Subcutaneous abdominal adipose tissue (tissue), 5 donors: ENCODE measurements around the gene ENKUR.

Source experiments
- H3K27ac ChIP-seq: one replicate; pipeline ENCODE4 v1.7.0; 2013; ENCODE audit warnings: low read depth, mild to moderate bottlenecking, inconsistent platforms, low read length, moderate library complexity
- H3K27me3 ChIP-seq, 5 donors: one replicate each; pipeline ENCODE4 v1.7.0; 2013; ENCODE audit warnings: low read length in 5 of 5, inconsistent platforms in 1 of 5; ENCODE audit not compliant: control insufficient read depth in 5 of 5, insufficient read depth in 4 of 5
- H3K36me3 ChIP-seq, 5 donors: one replicate each; pipeline ENCODE4 v1.7.0; 2013; ENCODE audit warnings: low read length in 5 of 5; ENCODE audit not compliant: control insufficient read depth in 5 of 5, insufficient read depth in 5 of 5
- H3K4me1 ChIP-seq, 5 donors: one replicate each; pipeline ENCODE4 v1.7.0; 2013; ENCODE audit warnings: low read length in 5 of 5, mild to moderate bottlenecking in 3 of 5, moderate library complexity in 1 of 5; ENCODE audit not compliant: control insufficient read depth in 5 of 5, insufficient read depth in 5 of 5
- H3K4me3 ChIP-seq, 5 donors: one replicate each; pipeline ENCODE4 v1.7.0; 2013; ENCODE audit warnings: low read length in 5 of 5, low read depth in 1 of 5
- H3K9ac ChIP-seq, 5 donors: one replicate each; pipeline ENCODE4 v1.7.0; 2013; ENCODE audit warnings: low read length in 5 of 5, mild to moderate bottlenecking in 4 of 5, moderate library complexity in 3 of 5
- H3K9me3 ChIP-seq, 5 donors: one replicate each; pipeline ENCODE4 v1.7.0; 2013; ENCODE audit warnings: low read length in 5 of 5; ENCODE audit not compliant: control insufficient read depth in 5 of 5
- donor health status: healthy.
- donor health status: healthy.
- donor health status: healthy.
- donor health status: healthy.
- donor health status: healthy.

Gene ENKUR

DNA sequence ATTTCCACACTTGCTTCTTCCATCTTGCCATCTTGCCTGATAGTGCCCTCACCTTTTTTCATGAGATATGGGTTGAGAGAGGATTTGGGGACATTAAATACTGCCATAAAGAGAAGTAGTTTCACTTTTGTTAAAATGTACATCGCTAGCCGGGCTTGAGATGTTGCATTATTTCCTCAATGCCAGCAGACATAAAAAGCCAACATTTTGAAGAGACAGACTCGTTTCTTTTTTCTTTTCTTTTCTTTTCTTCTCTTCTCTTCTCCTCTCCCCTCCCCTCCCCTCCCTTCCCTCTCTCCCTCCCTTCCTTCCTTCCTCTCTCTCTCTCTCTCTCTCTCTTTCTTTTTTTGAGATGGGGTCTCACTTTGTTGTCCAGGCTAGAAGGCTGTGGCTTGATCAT lies 17.9 kb downstream of the ENKUR start:
- H3K4me1 ChIP-seq: no peaks in the 10 kb centered on the region
- no peak overlapping the region for H3K9ac ChIP-seq
- no peak overlapping the region for H3K27ac ChIP-seq
- no peaks in the 10 kb centered on the region for H3K36me3 ChIP-seq
- no peak overlapping the region for H3K4me3 ChIP-seq
- H3K27me3 ChIP-seq: no peaks in the 10 kb centered on the region
- H3K9me3 ChIP-seq: peaks cover 0 to 9% (median 4%) of the 10 kb centered on the region in 5 donors

DNA sequence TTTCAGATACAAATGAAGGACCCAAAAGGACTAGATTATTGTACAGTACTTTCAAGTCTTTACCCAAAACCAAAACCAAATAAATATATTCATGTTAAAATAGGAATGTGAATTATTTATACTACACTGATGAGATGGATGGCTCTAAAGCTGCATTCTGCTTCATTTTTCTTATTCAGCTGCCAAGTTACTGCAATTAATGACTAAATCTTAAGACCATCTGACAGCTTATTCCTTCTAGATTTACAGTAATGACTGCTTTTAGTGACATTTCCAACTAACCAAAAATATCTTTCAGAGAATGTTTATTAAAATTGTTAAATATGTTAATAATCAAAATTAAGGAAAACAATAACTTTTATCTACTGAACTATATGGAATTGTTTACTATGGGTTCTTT lies 20.9 kb downstream of the ENKUR start:
- Histone ChIP-seq H3K27ac (no peak overlapping the region), H3K4me1 (no peaks in the 10 kb centered on the region), H3K9me3 (peaks cover 0 to 2% (median 0%) of the 10 kb centered on the region in 5 donors), H3K9ac (no peak overlapping the region), H3K27me3 (no peaks in the 10 kb centered on the region), H3K36me3 (no peaks in the 10 kb centered on the region), H3K4me3 (no peak overlapping the region)

DNA sequence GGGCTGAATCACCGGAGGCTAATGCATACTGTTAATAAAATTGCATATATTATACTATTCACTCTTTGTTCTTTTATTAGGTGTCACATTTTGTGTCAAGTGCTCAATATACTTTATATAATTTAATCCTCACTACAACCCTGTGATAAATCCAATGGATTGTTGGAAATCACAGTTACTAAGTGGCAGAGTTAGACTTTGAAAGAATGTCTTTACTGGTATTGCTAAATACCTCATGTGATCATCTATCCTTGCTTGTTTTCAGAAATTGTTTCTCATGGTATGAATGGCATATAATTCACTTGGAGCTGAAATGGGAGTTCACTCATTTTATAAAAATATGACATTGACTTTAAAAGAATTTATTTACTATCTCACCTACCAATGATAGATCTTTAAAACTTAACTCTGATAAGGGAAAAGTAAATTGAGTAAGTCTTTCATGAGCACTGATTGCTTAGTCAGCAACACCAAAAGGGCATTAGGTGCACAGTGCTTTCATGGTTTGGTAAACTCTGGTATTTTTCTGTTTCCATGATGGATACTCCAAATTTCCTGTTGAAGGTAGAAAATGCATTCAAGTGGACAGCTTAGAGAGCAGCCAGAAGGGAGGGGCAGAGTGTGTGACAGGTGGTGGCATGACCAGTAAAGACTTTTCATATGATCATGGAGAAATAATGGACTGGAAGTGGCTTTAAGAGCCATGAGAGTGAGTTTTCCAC lies 22.6 kb downstream of the ENKUR start:
- Histone ChIP-seq H3K4me1 (peaks cover 0 to 3% (median 0%) of the 10 kb centered on the region in 5 donors), H3K9me3 (no peaks in the 10 kb centered on the region), H3K27me3 (no peaks in the 10 kb centered on the region), H3K4me3 (no peak overlapping the region), H3K9ac (no peak overlapping the region), H3K36me3 (no peaks in the 10 kb centered on the region), H3K27ac (no peak overlapping the region)

DNA sequence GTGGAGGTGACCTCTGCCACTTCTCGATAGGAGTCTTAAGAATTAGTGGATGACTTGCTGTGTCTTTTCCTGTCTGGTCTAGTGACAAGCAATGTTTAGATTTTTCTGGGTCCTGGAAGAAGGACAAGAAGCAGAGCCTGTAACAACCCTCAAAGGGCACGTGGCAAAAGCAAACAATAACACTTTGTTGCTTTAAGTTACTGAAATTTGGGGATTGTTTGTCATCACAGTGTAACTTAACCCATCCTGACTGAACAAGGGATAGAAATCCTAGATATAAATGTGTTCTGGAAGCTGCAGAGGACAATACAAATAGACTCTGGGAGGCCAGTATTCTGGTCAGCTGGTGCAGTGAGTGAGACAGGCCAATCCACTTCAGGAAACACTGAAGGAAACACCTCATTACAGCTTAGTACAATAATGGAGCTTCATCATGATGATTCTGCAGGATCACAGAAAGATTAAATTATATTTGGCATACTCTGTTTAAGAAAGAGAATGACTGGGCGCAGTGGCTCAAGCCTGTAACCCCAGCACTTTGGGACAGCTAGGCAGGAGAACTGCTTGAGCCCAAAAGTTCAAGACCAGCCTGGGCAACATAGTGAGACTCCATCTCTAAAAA lies 23.3 kb downstream of the ENKUR start:
- H3K27me3 ChIP-seq: no peaks in the 10 kb centered on the region
- H3K4me3 ChIP-seq: no peak overlapping the region
- H3K27ac ChIP-seq: no peak overlapping the region
- H3K9ac ChIP-seq: no peak overlapping the region
- H3K9me3 ChIP-seq: no peaks in the 10 kb centered on the region
- H3K36me3 ChIP-seq: no peaks in the 10 kb centered on the region
- peaks cover 0 to 3% (median 0%) of the 10 kb centered on the region in 5 donors for H3K4me1 ChIP-seq

- H3K9me3 ChIP-seq: no peaks in the 10 kb centered on the region
- no peaks in the 10 kb centered on the region for H3K36me3 ChIP-seq
- no peaks in the 10 kb centered on the region for H3K27me3 ChIP-seq
- no peak overlapping the region for H3K27ac ChIP-seq
- H3K9ac ChIP-seq: no peak overlapping the region
- H3K4me1 ChIP-seq: peaks cover 0 to 3% (median 0%) of the 10 kb centered on the region in 5 donors
- H3K4me3 ChIP-seq: no peak overlapping the region
These were observed 24.7 kb downstream of the ENKUR start for GRCh38 chr10:24991298-24991697.

DNA sequence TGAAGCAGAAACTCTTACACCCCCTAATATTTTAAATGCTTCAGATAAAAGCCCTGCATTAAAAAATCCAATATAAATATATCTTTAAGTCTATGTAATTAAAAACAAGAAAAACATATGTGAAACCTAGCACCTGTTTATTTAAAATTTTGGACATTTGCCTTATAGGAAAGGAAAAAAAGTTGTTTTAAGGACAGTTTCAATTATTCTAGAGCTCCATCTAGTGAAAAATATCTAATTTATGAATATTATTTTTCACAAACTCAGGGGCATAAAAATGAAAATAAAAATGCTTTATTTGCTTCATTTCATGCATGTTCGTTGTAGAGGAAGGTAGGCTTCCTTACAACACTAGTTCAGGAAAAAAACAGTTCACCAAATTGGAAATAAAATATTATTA lies 26.1 kb downstream of the ENKUR start:
- Histone ChIP-seq H3K27me3 (no peaks in the 10 kb centered on the region), H3K27ac (no peak overlapping the region), H3K4me1 (peaks cover 0 to 7% (median 5%) of the 10 kb centered on the region in 5 donors), H3K9ac (no peak overlapping the region), H3K9me3 (no peaks in the 10 kb centered on the region), H3K36me3 (no peaks in the 10 kb centered on the region), H3K4me3 (no peak overlapping the region)

DNA sequence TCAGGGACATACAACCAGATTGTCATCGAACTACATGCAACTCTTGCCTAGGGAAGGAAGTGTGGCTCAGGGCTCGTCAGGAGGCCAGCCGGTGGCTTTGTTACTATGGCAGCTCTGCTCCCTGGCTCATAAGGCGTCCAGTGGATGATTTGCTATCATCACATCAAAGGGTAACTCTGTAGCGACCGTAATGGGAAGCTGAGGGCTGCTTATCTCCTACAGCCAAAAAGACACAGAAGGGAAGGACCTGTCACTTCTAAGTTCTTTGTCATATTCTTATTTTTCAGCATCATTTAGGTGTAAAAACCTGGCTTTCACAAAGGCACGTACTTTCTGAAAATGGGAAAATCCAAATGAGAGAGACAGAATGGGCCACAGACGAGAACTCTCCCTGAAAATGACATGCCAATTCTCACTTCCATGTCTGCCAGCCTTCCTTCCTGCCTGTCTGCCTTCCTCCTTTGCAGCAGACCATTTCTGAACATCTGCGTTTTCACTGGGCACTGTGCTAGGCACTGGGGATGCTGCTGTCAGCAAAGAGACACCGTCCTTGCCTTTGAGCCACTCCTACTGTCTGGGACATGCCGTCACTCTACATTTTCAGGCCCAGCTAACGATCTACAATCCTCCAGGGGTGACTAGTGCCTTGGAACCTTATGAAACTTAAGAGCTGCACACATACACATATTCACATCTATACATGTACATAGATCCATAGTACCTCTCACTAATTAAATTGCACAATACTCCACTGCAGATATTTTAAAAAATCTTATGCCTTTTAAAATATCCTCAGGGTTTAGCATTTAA lies 26.9 kb downstream of the ENKUR start:
- Histone ChIP-seq H3K27me3 (no peaks in the 10 kb centered on the region), H3K36me3 (no peaks in the 10 kb centered on the region), H3K27ac (no peak overlapping the region), H3K9ac (no peak overlapping the region), H3K4me3 (no peak overlapping the region), H3K9me3 (no peaks in the 10 kb centered on the region), H3K4me1 (peaks cover 0 to 12% (median 8%) of the 10 kb centered on the region in 5 donors)

DNA sequence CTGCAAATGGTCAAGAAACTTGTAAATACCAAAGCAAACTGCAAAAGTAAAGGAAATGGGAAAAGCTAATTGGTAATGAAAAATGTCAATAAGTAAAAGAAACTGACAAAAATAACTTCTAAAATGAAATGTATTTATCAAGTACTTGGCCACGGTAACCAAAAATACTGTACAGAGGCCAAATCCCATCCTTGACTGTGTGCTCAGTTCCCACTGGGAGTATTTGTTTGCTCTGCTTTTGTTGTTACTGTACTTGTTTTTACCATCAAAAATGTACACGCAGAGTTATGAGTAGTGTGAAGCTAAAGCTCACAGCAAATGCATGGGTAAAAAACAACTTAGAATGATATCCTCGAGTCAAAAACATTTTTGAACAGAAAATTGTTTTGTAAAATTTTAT lies 31.1 kb downstream of the ENKUR start:
- H3K9ac ChIP-seq: no peak overlapping the region
- H3K36me3 ChIP-seq: no peaks in the 10 kb centered on the region
- H3K27ac ChIP-seq: no peak overlapping the region
- no peak overlapping the region for H3K4me3 ChIP-seq
- no peaks in the 10 kb centered on the region for H3K27me3 ChIP-seq
- no peaks in the 10 kb centered on the region for H3K9me3 ChIP-seq
- peaks cover 0 to 14% (median 8%) of the 10 kb centered on the region in 5 donors for H3K4me1 ChIP-seq

DNA sequence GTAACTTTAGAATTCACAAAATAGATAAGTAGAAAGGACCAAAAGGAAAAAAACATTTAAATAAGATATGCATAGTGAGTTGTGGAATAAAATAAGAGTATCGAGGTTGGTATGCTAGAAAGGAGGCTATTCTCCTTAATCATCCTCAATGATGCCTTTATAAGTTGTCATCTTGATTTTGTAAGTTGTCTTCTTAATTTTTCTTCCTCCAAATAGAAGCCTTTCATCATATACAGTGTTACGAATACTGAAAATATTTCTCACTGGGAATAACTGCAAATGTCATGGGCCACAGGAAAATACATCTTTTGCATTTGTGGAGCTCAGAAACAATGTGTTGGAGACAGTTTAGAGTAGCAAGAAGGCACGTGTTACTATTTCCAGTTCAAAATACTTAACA lies 32.0 kb downstream of the ENKUR start:
- H3K9me3 ChIP-seq: no peaks in the 10 kb centered on the region
- H3K9ac ChIP-seq: no peak overlapping the region
- H3K36me3 ChIP-seq: no peaks in the 10 kb centered on the region
- H3K27ac ChIP-seq: no peak overlapping the region
- H3K27me3 ChIP-seq: no peaks in the 10 kb centered on the region
- H3K4me1 ChIP-seq: peaks cover 0 to 14% (median 4%) of the 10 kb centered on the region in 5 donors
- no peak overlapping the region for H3K4me3 ChIP-seq

DNA sequence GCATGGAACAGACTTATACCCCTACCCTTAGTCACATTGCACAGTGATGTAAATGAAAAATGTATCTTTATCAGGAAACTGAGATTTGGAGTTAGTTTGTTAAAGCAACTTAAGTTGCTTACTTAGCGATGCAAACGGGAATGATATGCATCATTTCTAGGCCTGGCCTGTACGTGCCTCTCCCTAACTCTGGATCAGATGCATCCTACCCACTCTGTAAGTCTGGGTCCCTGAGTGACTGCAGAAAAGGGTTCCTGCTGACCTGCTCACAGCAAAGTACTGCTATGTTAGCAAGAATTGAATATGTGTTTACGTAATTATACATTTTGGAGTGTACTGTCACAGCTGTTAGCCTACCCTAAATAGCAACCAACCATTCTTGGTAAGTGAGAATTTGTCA lies 32.8 kb downstream of the ENKUR start:
- no peaks in the 10 kb centered on the region for H3K36me3 ChIP-seq
- H3K27me3 ChIP-seq: no peaks in the 10 kb centered on the region
- no peak overlapping the region for H3K9ac ChIP-seq
- no peaks in the 10 kb centered on the region for H3K9me3 ChIP-seq
- peaks cover 0 to 14% (median 4%) of the 10 kb centered on the region in 5 donors for H3K4me1 ChIP-seq
- no peak overlapping the region for H3K27ac ChIP-seq
- no peak overlapping the region for H3K4me3 ChIP-seq
